OCI-LY3 (cell line): ENCODE results near the gene FABP6.

Experiments used
- EZH2phosphoT487 ChIP-seq: fragments of 200-600 bp; shearing (Covaris generic); IDR thresholded peaks from 2 replicates; pipeline ENCODE4 v1.6.1; 2018; ENCODE audit warnings: antibody characterized with exemption, mixed run types, low read depth
- TF ChIP-seq, protein P1 (sequence below): fragments of 200-600, 300-600 bp; sonication (generic); IDR thresholded peaks from 2 replicates; pipeline ENCODE4 v1.5.1; 2014; ENCODE audit warnings: antibody characterized with exemption, low read length, low read depth

- TF ChIP-seq, protein P1, sequence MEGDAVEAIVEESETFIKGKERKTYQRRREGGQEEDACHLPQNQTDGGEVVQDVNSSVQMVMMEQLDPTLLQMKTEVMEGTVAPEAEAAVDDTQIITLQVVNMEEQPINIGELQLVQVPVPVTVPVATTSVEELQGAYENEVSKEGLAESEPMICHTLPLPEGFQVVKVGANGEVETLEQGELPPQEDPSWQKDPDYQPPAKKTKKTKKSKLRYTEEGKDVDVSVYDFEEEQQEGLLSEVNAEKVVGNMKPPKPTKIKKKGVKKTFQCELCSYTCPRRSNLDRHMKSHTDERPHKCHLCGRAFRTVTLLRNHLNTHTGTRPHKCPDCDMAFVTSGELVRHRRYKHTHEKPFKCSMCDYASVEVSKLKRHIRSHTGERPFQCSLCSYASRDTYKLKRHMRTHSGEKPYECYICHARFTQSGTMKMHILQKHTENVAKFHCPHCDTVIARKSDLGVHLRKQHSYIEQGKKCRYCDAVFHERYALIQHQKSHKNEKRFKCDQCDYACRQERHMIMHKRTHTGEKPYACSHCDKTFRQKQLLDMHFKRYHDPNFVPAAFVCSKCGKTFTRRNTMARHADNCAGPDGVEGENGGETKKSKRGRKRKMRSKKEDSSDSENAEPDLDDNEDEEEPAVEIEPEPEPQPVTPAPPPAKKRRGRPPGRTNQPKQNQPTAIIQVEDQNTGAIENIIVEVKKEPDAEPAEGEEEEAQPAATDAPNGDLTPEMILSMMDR = no peak
- no peak for TF ChIP-seq EZH2phosphoT487
Observed at GRCh38 chr5:160197341-160198144, 31.8 kb upstream of the FABP6 start.
